Thoracic aorta (tissue), 2 donors: ENCODE data around the gene PDE7B. TPM values are rescaled to one million over a fixed set of nuclear protein-coding genes. Genes with fewer than 3 reads are reported as not detected.

Experiments
- ATAC-seq: fragments of 150-250 bp; one replicate; pipeline ENCODE4 v1.8.0; 2017; ENCODE audit warnings: low read depth; ENCODE audit not compliant: insufficient number of reproducible peaks, low FRiP score
- DNase-seq: peaks from one replicate; pipeline ENCODE4 v3.0.0-alpha.2; 2020; ENCODE audit warnings: low spot score
- H3K27ac ChIP-seq, 2 donors: fragments of 200-600 bp; sonication (generic); 1 replicate in 1 of 2; 2 replicates in 1 of 2; pipeline ENCODE4 v1.5.1; 2016; ENCODE audit warnings: mild to moderate bottlenecking in 2 of 2, moderate library complexity in 2 of 2
- H3K27me3 ChIP-seq: fragments of 200-600 bp; sonication (generic); replicated peaks from 2 replicates; pipeline ENCODE4 v1.6.0; 2016; ENCODE audit warnings: mild to moderate bottlenecking; ENCODE audit not compliant: insufficient read depth
- H3K36me3 ChIP-seq: fragments of 200-600 bp; sonication (generic); one replicate; pipeline ENCODE4 v1.5.1; 2016
- H3K4me1 ChIP-seq, 2 donors: fragments of 200-600 bp; sonication (generic); 1 replicate in 1 of 2; 2 replicates in 1 of 2; pipeline versions ENCODE4 v1.5.1 to v1.6.0; 2016; ENCODE audit warnings: low read depth in 2 of 2, mild to moderate bottlenecking in 1 of 2; ENCODE audit not compliant: control insufficient read depth in 1 of 2
- H3K4me3 ChIP-seq: fragments of 200-600 bp; sonication (generic); 2 replicates; pipeline ENCODE4 v1.5.1; 2016; ENCODE audit warnings: mild to moderate bottlenecking
- H3K9me3 ChIP-seq: fragments of 200-600 bp; sonication (generic); 2 replicates; pipeline ENCODE4 v1.5.1; 2016
- total RNA-seq, 2 donors: library from RNA; depleted of rRNA; stranded (reverse); fragments of >200 nt; gene quantifications; one replicate each; pipeline versions ENCODE4 v1.1.0 to v1.2.3, GENCODE V29; 2016
- TF ChIP-seq, protein P1 (sequence below): fragments of 200-600 bp; sonication (generic); IDR thresholded peaks from one replicate; pipeline ENCODE4 v1.5.1; 2019; ENCODE audit warnings: antibody characterized with exemption

Gene PDE7B
- total RNA-seq, 2 donors from 2014 or later, result 2.6 to 13.2 TPM

DNA sequence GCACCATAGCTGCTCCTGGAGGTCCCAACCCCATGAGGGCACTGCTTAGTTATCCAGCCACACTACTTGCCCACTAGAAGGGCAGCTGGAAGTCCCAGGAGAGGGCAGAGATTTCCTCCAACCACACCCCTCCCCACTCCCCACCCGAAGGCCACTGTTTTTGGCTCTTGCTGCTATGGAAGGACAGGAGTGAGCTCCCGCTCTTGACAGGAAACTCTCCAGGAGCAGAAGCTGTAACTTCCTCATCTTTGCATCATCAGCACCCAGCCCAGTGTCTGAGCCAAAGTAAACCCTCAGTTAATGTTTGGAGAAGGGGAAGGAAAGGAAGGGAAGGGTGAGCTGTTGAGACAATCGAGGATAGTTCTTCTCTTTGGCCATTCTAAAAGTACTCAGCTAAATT lies 277.9 kb downstream of the PDE7B start:
- DNase-seq (no peak), ATAC-seq (no peak)
- no peaks in the 10 kb centered on the region for H3K36me3 ChIP-seq
- TF ChIP-seq, protein P1, sequence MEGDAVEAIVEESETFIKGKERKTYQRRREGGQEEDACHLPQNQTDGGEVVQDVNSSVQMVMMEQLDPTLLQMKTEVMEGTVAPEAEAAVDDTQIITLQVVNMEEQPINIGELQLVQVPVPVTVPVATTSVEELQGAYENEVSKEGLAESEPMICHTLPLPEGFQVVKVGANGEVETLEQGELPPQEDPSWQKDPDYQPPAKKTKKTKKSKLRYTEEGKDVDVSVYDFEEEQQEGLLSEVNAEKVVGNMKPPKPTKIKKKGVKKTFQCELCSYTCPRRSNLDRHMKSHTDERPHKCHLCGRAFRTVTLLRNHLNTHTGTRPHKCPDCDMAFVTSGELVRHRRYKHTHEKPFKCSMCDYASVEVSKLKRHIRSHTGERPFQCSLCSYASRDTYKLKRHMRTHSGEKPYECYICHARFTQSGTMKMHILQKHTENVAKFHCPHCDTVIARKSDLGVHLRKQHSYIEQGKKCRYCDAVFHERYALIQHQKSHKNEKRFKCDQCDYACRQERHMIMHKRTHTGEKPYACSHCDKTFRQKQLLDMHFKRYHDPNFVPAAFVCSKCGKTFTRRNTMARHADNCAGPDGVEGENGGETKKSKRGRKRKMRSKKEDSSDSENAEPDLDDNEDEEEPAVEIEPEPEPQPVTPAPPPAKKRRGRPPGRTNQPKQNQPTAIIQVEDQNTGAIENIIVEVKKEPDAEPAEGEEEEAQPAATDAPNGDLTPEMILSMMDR, result no peak
- no peaks in the 10 kb centered on the region for H3K9me3 ChIP-seq
- no peak overlapping the region for H3K4me3 ChIP-seq
- H3K27me3 ChIP-seq, result no peaks in the 10 kb centered on the region
- no peak overlapping the region for H3K27ac ChIP-seq
- no peaks in the 10 kb centered on the region for H3K4me1 ChIP-seq

DNA sequence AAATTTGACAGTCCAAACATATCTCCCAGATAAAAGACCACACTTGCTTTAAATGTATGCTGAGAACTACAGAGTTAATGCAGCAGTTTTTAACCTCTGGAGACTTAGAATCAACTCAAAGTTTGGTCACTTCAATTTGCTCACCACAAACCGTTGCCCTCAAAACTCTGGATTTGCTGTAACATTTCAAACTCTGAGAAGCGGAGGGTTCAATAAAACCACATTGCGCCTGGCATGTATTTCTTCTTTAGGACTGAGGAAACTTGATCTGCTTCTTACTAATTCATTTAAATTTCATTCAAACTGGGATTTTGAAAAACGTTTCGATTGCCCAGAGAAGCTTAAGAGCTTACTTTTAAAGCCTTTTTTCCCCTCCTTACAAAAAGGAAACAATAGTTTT lies 282.8 kb downstream of the PDE7B start:
- no peak overlapping the region for H3K27ac ChIP-seq
- DNase-seq (no peak), ATAC-seq (no peak)
- H3K4me3 ChIP-seq, result no peak overlapping the region
- TF ChIP-seq, protein P1, result no peak
- no peaks in the 10 kb centered on the region for H3K27me3 ChIP-seq
- H3K9me3 ChIP-seq, result no peaks in the 10 kb centered on the region
- no peaks in the 10 kb centered on the region for H3K4me1 ChIP-seq
- H3K36me3 ChIP-seq, result no peaks in the 10 kb centered on the region

DNA sequence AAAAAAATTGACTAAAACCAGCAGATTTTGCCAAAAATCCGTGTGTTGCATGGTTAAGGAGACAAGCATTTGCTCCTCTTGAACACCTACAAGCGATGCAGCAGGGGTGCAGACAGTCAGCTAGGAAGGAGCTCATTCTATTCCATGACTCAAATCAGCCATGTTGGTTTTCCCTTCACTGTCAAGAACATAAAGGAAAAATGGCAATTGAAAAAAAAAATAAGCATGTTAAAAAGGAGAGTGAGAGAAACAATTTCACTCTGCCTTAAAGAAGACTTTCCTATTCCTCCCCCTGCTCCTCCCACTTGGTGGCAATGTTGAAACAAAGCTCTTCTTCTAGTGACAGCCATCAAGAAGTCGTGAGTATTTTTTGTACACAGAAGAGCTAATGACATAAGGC lies 283.2 kb downstream of the PDE7B start:
- TF ChIP-seq, protein P1, result no peak
- Histone ChIP-seq H3K27ac (no peak overlapping the region), H3K4me1 (no peaks in the 10 kb centered on the region), H3K4me3 (no peak overlapping the region), H3K36me3 (no peaks in the 10 kb centered on the region), H3K9me3 (no peaks in the 10 kb centered on the region), H3K27me3 (no peaks in the 10 kb centered on the region)
- no peak for DNase-seq
- ATAC-seq, result no peak

DNA sequence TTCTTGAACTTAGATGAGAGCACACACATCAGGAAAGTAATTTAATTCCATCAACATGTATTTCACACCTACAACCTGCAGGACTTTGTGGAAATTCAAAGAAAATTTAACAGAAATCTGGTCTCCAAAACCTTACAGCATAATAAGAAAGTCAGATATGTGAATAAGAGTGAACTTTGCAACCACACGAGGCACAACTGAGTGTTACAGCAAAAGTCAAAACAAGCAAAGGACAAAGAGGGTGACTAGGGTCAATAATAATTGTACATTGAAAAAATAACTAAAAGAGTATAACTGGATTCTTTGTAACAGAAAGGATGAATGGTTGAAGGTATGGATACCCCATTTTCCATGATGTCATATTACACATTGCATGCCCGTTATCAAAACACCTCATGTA lies 284.8 kb downstream of the PDE7B start:
- no peak overlapping the region for H3K4me3 ChIP-seq
- H3K36me3 ChIP-seq, result no peaks in the 10 kb centered on the region
- no peak for DNase-seq
- TF ChIP-seq, protein P1, result no peak
- no peaks in the 10 kb centered on the region for H3K27me3 ChIP-seq
- no peaks in the 10 kb centered on the region for H3K9me3 ChIP-seq
- no peaks in the 10 kb centered on the region for H3K4me1 ChIP-seq
- no peak for ATAC-seq
- H3K27ac ChIP-seq, result no peak overlapping the region

DNA sequence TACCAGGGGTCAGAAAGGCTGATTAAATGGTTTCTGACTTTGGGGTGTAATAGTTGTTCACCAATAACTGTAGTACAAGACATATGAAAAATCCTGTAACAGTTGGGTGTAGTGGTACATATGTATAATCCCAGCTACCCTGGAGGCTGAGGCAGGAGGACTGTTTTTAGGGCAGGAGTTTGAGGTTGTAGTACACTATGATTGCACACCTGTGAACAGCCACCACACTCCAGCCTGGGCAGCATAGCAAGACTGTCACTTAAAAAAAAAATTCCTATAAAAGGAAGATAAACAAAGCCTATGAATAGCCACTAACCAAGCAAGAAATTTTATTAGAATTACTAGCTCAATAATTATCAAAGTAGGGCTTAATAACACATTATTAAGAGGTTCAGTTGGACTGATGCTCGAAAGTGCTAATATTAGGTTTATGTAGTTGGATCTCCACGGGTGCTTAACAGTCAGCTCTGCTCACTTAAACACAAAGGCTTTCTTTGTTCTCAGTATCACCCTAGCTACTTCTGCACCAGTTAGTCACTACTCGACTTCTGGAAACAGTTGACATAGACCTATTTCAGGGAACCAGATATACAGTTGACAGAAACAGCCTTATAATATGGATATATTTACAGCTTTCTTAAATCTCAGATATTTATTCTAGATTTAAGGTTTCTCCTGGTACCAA lies 285.6 kb downstream of the PDE7B start:
- ATAC-seq (no peak), DNase-seq (no peak)
- no peaks in the 10 kb centered on the region for H3K4me1 ChIP-seq
- H3K36me3 ChIP-seq, result no peaks in the 10 kb centered on the region
- H3K27ac ChIP-seq, result no peak overlapping the region
- H3K9me3 ChIP-seq, result no peaks in the 10 kb centered on the region
- TF ChIP-seq, protein P1, result no peak
- no peaks in the 10 kb centered on the region for H3K27me3 ChIP-seq
- H3K4me3 ChIP-seq, result no peak overlapping the region
